GM23248 (cell line): Measurements from ENCODE around the gene PPP3R1. TPM values are rescaled to one million over a fixed set of nuclear protein-coding genes. Genes with fewer than 3 reads are reported as not detected.

Experiments used
- DNase-seq: peaks from one replicate; pipeline ENCODE4 v3.0.0-alpha.2; 2015
- H2AFZ ChIP-seq: fragments of 200-600 bp; sonication (generic); 2 replicates; pipeline ENCODE4 v1.6.1; 2016; ENCODE audit warnings: antibody characterized with exemption
- H3F3A ChIP-seq: fragments of 200-600 bp; sonication (generic); 2 replicates; pipeline ENCODE4 v1.6.1; 2016; ENCODE audit warnings: mild to moderate bottlenecking, antibody characterized with exemption, mixed run types; ENCODE audit not compliant: insufficient read depth
- H3K27ac ChIP-seq: fragments of 200-600 bp; sonication (generic); 2 replicates; pipeline ENCODE4 v1.5.1; 2016; ENCODE audit warnings: mild to moderate bottlenecking
- H3K27me3 ChIP-seq: fragments of 200-600 bp; sonication (generic); replicated peaks from 2 replicates; pipeline ENCODE4 v1.6.1; 2016; ENCODE audit warnings: mild to moderate bottlenecking; ENCODE audit not compliant: insufficient read depth
- H3K36me3 ChIP-seq: fragments of 200-600 bp; sonication (generic); 2 replicates; pipeline ENCODE4 v1.6.1; 2016; ENCODE audit warnings: low read depth, mild to moderate bottlenecking
- H3K4me1 ChIP-seq: fragments of 200-600 bp; sonication (generic); 2 replicates; pipeline ENCODE4 v1.6.1; 2016; ENCODE audit warnings: mild to moderate bottlenecking; ENCODE audit not compliant: insufficient read depth
- H3K4me2 ChIP-seq: fragments of 200-600 bp; sonication (generic); one replicate; pipeline ENCODE4 v1.6.1; 2016; ENCODE audit warnings: mild to moderate bottlenecking; ENCODE audit not compliant: unreplicated experiment
- H3K4me3 ChIP-seq: fragments of 200-600 bp; sonication (generic); 2 replicates; pipeline ENCODE4 v1.5.1; 2016; ENCODE audit warnings: mild to moderate bottlenecking
- H3K79me2 ChIP-seq: fragments of 200-600 bp; sonication (generic); 2 replicates; pipeline ENCODE4 v1.6.1; 2016; ENCODE audit warnings: mild to moderate bottlenecking; ENCODE audit not compliant: insufficient read depth
- H3K9ac ChIP-seq: fragments of 200-600 bp; sonication (generic); 2 replicates; pipeline ENCODE4 v1.6.1; 2016; ENCODE audit warnings: mild to moderate bottlenecking
- H3K9me2 ChIP-seq: fragments of 200-600 bp; sonication (generic); 2 replicates; pipeline ENCODE4 v1.6.1; 2016; ENCODE audit warnings: mixed run types, mild to moderate bottlenecking, moderate library complexity; ENCODE audit not compliant: insufficient read depth
- H3K9me3 ChIP-seq: fragments of 200-600 bp; sonication (generic); one replicate; pipeline ENCODE4 v1.6.1; 2017; ENCODE audit warnings: low read depth
- H4K20me1 ChIP-seq: fragments of 200-600 bp; sonication (generic); 2 replicates; pipeline ENCODE4 v1.6.0; 2016; ENCODE audit not compliant: insufficient read depth
- EZH2 ChIP-seq: fragments of 200-600 bp; sonication (generic); IDR thresholded peaks from 2 replicates; pipeline ENCODE4 v1.6.1; 2018; ENCODE audit warnings: antibody characterized with exemption, mild to moderate bottlenecking; ENCODE audit not compliant: insufficient read depth, poor library complexity, severe bottlenecking
- EZH2phosphoT487 ChIP-seq: fragments of 200-600 bp; sonication (generic); IDR thresholded peaks from 2 replicates; pipeline ENCODE4 v1.6.1; 2018; ENCODE audit warnings: antibody characterized with exemption, moderate library complexity, mild to moderate bottlenecking, low read depth; ENCODE audit not compliant: insufficient read depth
- WGBS, 2 experiments: methylation state at CpG; one replicate each; pipeline ENCODE4 v1.1.6; 2015 to 2017; ENCODE audit warnings: low lambda C conversion rate in 2 of 2, low coverage in 1 of 2; ENCODE audit errors: missing lambda C conversion rate in 2 of 2; 5-methylcytosine and 5-hydroxymethylcytosine counted together
- in situ Hi-C: fragments of 300-500 bp; cut with MboI; formaldehyde crosslinking; loops from 2 replicates; pipeline ENCODE4 v1.15.0; 2020
- polyA plus RNA-seq: library from polyadenylated mRNA; unstranded; fragments of >200 nt; fragmentation: Nextera tagmentation; extraction: Ambion mirVana; gene quantifications from 2 replicates; pipeline ENCODE4 v1.2.1, GENCODE V29; 2016
- total RNA-seq: library from RNA; depleted of rRNA; stranded (reverse); fragments of >200 nt; shearing (Covaris generic); gene quantifications from 2 replicates; pipeline ENCODE4 v1.2.3, GENCODE V29; 2014; rRNA removed

PPP3R1 gene, protein sequence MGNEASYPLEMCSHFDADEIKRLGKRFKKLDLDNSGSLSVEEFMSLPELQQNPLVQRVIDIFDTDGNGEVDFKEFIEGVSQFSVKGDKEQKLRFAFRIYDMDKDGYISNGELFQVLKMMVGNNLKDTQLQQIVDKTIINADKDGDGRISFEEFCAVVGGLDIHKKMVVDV
- 17.7 and 19.0 TPM in 2 replicates for total RNA-seq
- 3.8 and 4.0 TPM in 2 replicates for polyA plus RNA-seq

DNA sequence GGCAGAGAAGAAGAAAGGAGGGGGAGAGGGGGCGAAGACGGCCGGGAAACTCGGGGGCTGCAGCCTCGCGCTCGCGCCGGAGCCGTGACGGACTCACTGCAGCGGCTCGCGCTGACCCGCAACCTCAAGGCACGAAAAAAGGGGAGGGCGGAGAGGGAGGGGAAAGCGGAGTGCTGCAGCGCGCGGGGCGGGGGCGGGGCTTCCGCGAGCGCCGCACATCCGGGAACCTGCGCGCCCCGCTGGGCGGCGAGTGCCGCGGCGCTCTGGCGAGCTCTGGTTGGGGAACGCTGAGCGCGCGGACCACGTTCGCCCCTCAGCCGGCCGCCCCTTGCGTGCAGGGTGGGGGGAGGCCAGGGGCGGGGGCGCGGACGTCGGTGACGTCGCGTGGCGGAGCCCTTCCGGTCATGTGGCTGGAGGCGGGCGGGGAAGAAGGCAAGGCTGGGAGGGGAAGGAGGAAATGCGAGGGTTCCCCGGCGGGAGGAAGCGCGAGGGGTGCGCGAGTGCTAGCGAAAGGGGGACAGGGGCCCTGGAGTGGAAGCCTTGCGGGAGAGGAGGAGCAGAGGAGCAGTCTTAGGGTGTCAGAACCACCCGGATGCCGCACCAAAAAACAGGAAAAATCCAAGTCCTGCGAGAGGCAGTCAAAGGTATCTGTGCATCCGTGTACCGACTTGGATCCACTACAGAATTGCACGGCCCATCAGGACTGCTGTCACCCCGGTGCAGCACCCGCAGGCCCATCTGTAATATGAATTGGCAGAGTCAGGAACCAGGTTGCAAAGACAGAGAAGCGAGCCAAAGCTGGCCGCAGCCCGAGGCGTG is at the start of gene PPP3R1:
Gene PPP3R1 (minus strand): TSS at position 133 of the 819 bp plus-strand sequence. CDS start 405 bp downstream, outside the sequence.
- H3K27me3 ChIP-seq, result no peaks in the 10 kb centered on the region
- H3K36me3 ChIP-seq, result no peaks in the 10 kb centered on the region
- H3K9me2 ChIP-seq, result no peaks in the 10 kb centered on the region
- H4K20me1 ChIP-seq, result peaks cover 30% of the 10 kb centered on the region
- peak within 1 kb of the TSS; percentile 81 for H2AFZ ChIP-seq
- H3K9me3 ChIP-seq, result no peaks in the 10 kb centered on the region
- no peak for TF ChIP-seq EZH2phosphoT487
- TF ChIP-seq EZH2, result no peak
- peak within 1 kb of the TSS; percentile 95 for H3K27ac ChIP-seq
- peak within 1 kb of the TSS; percentile 94 for H3K9ac ChIP-seq
- peak within 1 kb of the TSS; percentile 93 for H3K4me3 ChIP-seq
- peak within 1 kb of the TSS; percentile 97 for H3K4me2 ChIP-seq
- peaks cover 60% of the 10 kb centered on the region for H3K79me2 ChIP-seq
- peak; percentile 99 for DNase-seq
- 0 to 4% methylated on average over 22 to 79 of the region's 79 CpGs for WGBS, 2 experiments
- H3K4me1 ChIP-seq, result peaks cover 59% of the 10 kb centered on the region
- in situ Hi-C loops, result no loop called here
- H3F3A ChIP-seq, result peaks cover 28% of the 10 kb centered on the region

DNA sequence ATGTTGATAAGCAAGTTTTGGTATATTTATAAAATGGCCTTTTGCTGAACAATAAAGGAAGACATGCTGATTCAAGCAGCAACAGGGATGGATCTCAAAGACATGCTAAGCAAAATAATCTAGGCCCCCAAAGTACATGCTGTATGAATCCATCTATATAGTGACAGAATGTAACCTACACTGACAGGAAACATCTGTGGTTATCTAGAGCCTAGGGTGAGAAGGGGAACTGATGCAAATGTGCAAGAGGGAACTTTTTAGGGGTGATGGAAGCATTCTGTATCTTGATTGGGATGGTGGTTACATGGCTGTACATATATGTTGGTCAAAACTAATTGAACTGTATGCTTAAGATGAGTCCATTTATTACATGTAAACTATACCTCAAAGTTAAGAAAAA is 43.2 kb upstream of the PPP3R1 start:
- in situ Hi-C loops, result no loop called here

DNA sequence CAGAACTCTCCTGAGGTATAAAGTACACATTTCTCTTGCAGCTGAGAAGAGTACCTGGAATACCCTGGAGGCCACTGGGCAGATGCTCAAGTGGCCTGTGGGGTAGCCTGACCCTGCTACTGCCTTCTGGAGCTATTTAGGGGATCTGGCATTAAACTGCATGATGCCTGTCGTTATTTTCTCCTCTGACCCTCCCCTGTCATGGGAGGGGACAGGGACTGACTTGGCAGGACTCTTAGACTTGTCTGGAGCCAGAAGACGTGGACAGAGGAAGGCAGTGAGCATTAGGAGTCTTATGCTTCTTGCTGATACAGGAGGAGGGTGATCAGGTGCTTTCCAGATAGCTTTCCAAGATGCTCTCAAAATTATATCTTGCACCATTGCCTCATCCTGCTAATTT is 42.6 kb upstream of the PPP3R1 start:
- no peaks in the 10 kb centered on the region for H4K20me1 ChIP-seq
- no peak overlapping the region for H2AFZ ChIP-seq
- no peak overlapping the region for H3K4me2 ChIP-seq
- peaks cover under 1% of the 10 kb centered on the region; the same call in 1 of the 2 replicates for H3K36me3 ChIP-seq
- H3K27me3 ChIP-seq, result no peaks in the 10 kb centered on the region
- H3K27ac ChIP-seq, result no peak overlapping the region
- H3K79me2 ChIP-seq, result no peaks in the 10 kb centered on the region
- no peaks in the 10 kb centered on the region for H3K9me2 ChIP-seq
- no peak overlapping the region for H3K9ac ChIP-seq
- no peak overlapping the region for H3K4me3 ChIP-seq
- H3K9me3 ChIP-seq, result no peaks in the 10 kb centered on the region
- in situ Hi-C loops, result no loop called here
- DNase-seq, result no peak
- H3F3A ChIP-seq, result no peaks in the 10 kb centered on the region
- H3K4me1 ChIP-seq, result no peaks in the 10 kb centered on the region
- TF ChIP-seq EZH2phosphoT487 (no peak), EZH2 (no peak)
- WGBS, 2 experiments, result 10 to 12% methylated on average over 2 of the region's 2 CpGs

More for the DNA sequence above, 43.2 kb upstream of the PPP3R1 start:
- Histone ChIP-seq H3K27ac (no peak overlapping the region), H3K9ac (no peak overlapping the region), H3K4me1 (no peaks in the 10 kb centered on the region), H2AFZ (no peak overlapping the region), H3K79me2 (no peaks in the 10 kb centered on the region), H4K20me1 (no peaks in the 10 kb centered on the region), H3F3A (no peaks in the 10 kb centered on the region), H3K36me3 (peaks cover 3% of the 10 kb centered on the region; the same call in 1 of the 2 replicates), H3K4me2 (no peak overlapping the region), H3K9me2 (no peaks in the 10 kb centered on the region), H3K9me3 (no peaks in the 10 kb centered on the region), H3K4me3 (no peak overlapping the region), H3K27me3 (no peaks in the 10 kb centered on the region)
- DNase-seq, result no peak
- TF ChIP-seq EZH2phosphoT487, result no peak
- TF ChIP-seq EZH2, result no peak

DNA sequence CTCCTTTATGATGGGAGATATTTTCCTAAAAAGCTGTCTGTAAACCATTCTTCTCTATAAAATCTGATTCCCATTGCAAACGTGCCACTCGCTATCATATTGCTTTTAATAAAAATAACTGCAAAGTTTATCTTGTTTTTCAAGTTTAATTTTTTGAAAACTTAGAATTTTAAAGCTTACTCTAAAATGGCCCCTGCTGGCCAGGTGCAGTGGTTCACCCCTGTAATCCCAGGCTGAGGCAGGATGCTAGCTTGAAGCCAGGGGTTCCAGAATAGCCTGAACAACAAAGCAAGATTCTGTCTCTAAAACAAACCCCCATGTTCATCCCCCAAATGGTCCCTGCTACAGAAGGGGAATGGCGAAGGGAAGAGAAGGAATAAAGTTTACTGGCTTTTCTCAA is 41.9 kb upstream of the PPP3R1 start:
- Histone ChIP-seq H3K4me1 (no peaks in the 10 kb centered on the region), H3K4me2 (no peak overlapping the region), H3K9me3 (no peaks in the 10 kb centered on the region), H2AFZ (no peak overlapping the region), H3K9ac (no peak overlapping the region), H4K20me1 (no peaks in the 10 kb centered on the region), H3K9me2 (no peaks in the 10 kb centered on the region), H3K79me2 (no peaks in the 10 kb centered on the region), H3K27ac (no peak overlapping the region), H3K27me3 (no peaks in the 10 kb centered on the region), H3K36me3 (no peaks in the 10 kb centered on the region), H3K4me3 (no peak overlapping the region), H3F3A (no peaks in the 10 kb centered on the region)
- TF ChIP-seq EZH2phosphoT487, result no peak
- TF ChIP-seq EZH2, result no peak
- DNase-seq, result no peak
- in situ Hi-C loops, result no loop called here
- 85 to 88% methylated on average over 3 of the region's 3 CpGs for WGBS, 2 experiments
